Thoracic aorta (tissue), 2 donors: ENCODE data around the gene SGCA. TPM values are rescaled to one million over a fixed set of nuclear protein-coding genes. Genes with fewer than 3 reads are reported as not detected.

Experiments used
- ATAC-seq: fragments of 150-250 bp; one replicate; pipeline ENCODE4 v1.8.0; 2017; ENCODE audit warnings: low read depth; ENCODE audit not compliant: insufficient number of reproducible peaks, low FRiP score
- DNase-seq: peaks from one replicate; pipeline ENCODE4 v3.0.0-alpha.2; 2020; ENCODE audit warnings: low spot score
- H3K27ac ChIP-seq, 2 donors: fragments of 200-600 bp; sonication (generic); 1 replicate in 1 of 2; 2 replicates in 1 of 2; pipeline ENCODE4 v1.5.1; 2016; ENCODE audit warnings: mild to moderate bottlenecking in 2 of 2, moderate library complexity in 2 of 2
- H3K27me3 ChIP-seq: fragments of 200-600 bp; sonication (generic); replicated peaks from 2 replicates; pipeline ENCODE4 v1.6.0; 2016; ENCODE audit warnings: mild to moderate bottlenecking; ENCODE audit not compliant: insufficient read depth
- H3K36me3 ChIP-seq: fragments of 200-600 bp; sonication (generic); one replicate; pipeline ENCODE4 v1.5.1; 2016
- H3K4me1 ChIP-seq, 2 donors: fragments of 200-600 bp; sonication (generic); 1 replicate in 1 of 2; 2 replicates in 1 of 2; pipeline versions ENCODE4 v1.5.1 to v1.6.0; 2016; ENCODE audit warnings: low read depth in 2 of 2, mild to moderate bottlenecking in 1 of 2; ENCODE audit not compliant: control insufficient read depth in 1 of 2
- H3K4me3 ChIP-seq: fragments of 200-600 bp; sonication (generic); 2 replicates; pipeline ENCODE4 v1.5.1; 2016; ENCODE audit warnings: mild to moderate bottlenecking
- H3K9me3 ChIP-seq: fragments of 200-600 bp; sonication (generic); 2 replicates; pipeline ENCODE4 v1.5.1; 2016
- total RNA-seq, 2 donors: library from RNA; depleted of rRNA; stranded (reverse); fragments of >200 nt; gene quantifications; one replicate each; pipeline versions ENCODE4 v1.1.0 to v1.2.3, GENCODE V29; 2016
- TF ChIP-seq, protein P1 (sequence below): fragments of 200-600 bp; sonication (generic); IDR thresholded peaks from one replicate; pipeline ENCODE4 v1.5.1; 2019; ENCODE audit warnings: antibody characterized with exemption

SGCA gene
- total RNA-seq, 2 donors from 2014 or later = 95.5 to 158 TPM

DNA sequence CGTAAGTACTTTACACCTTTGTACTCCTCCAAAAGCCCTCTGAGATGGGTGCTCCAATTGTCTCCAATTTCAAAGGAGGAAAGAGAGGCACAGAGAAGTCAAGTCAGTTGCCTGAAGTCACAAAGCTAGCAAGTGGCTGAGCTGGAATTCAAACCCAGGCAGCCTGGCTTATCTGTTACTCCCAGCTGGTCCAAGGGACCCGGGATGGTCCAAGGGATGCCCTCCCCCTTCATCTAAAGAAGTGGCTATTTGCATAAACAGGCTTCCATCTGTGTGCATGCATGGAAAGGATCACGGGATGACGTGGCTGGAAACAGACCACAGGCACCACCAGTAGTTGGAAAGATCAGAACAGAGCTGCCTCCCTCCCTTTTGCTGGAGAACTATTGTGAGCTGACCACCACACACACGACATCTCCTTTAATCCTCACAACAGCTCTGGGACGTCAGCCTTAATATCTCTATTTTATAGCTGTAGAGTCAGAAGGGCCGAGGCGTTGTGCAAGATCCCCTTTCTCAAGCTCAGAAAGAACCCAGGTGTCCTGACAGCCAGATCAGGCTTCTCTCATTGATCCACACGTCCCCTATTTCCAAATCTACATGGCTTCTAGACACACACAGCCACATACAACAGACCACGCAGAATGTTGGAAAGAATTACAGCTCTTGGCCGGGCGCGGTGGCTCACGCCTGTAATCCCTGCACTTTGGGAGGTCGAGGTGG lies 46.5 kb downstream of the SGCA start:
- H3K27me3 ChIP-seq = no peaks in the 10 kb centered on the region
- H3K4me3 ChIP-seq = no peak overlapping the region
- no peaks in the 10 kb centered on the region for H3K9me3 ChIP-seq
- peak overlapping the region; percentile 56 to 98 for H3K27ac ChIP-seq
- no peak for ATAC-seq
- peaks cover 33 to 69% of the 10 kb centered on the region in 2 donors for H3K4me1 ChIP-seq
- no peaks in the 10 kb centered on the region for H3K36me3 ChIP-seq
- DNase-seq = no peak
- TF ChIP-seq, protein P1, sequence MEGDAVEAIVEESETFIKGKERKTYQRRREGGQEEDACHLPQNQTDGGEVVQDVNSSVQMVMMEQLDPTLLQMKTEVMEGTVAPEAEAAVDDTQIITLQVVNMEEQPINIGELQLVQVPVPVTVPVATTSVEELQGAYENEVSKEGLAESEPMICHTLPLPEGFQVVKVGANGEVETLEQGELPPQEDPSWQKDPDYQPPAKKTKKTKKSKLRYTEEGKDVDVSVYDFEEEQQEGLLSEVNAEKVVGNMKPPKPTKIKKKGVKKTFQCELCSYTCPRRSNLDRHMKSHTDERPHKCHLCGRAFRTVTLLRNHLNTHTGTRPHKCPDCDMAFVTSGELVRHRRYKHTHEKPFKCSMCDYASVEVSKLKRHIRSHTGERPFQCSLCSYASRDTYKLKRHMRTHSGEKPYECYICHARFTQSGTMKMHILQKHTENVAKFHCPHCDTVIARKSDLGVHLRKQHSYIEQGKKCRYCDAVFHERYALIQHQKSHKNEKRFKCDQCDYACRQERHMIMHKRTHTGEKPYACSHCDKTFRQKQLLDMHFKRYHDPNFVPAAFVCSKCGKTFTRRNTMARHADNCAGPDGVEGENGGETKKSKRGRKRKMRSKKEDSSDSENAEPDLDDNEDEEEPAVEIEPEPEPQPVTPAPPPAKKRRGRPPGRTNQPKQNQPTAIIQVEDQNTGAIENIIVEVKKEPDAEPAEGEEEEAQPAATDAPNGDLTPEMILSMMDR = no peak

DNA sequence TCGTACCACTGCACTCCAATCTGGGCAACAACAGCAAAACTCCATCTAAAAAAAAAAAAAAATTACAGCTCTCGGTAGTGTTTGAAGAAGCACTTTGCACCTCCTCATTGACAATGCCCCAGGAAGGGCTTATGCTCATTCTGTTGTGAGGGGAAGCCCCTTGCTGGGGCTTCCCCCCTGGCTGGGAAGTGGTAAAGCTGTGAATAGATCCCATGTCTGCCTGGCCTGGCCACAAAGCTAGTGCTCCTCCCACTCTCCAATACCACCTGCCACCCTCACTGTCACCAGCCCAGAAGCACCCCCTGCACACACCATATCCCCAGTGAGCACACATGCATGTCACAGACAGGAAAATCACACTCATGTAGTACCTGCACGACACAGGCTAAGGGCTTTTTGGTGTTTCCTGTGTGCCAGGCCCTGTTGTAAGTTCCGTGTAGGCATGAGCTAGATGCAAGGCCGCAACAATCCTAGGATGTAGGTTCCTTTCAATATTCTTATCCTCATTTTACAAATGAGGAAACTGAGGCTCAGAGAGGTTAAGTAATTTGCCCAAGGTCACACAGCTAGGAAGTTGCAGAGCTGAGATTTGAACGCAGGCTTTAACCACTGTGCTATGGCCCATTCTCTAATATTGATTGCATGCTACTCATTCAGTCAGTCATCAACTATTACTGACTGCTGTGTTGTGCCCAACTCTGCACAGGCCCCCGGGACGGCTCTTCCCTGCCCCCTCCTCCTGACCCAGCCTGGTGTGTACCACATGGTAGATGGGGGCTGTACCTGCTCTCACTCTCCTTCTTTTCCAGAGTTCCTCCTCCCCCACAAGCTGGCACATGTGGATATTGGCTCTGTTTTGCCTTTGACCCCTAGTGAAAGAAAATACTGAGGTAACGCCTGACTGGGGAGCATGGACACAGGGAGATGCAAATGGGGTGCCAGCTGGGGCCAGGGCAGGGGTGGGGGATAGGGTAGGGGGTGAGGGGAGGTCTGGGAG lies 47.5 kb downstream of the SGCA start:
- no peaks in the 10 kb centered on the region for H3K9me3 ChIP-seq
- H3K4me1 ChIP-seq = peaks cover 35 to 69% of the 10 kb centered on the region in 2 donors
- H3K36me3 ChIP-seq = no peaks in the 10 kb centered on the region
- no peak overlapping the region for H3K27ac ChIP-seq
- no peak for ATAC-seq
- no peaks in the 10 kb centered on the region for H3K27me3 ChIP-seq
- no peak for DNase-seq
- H3K4me3 ChIP-seq = no peak overlapping the region
- TF ChIP-seq, protein P1 = no peak

DNA sequence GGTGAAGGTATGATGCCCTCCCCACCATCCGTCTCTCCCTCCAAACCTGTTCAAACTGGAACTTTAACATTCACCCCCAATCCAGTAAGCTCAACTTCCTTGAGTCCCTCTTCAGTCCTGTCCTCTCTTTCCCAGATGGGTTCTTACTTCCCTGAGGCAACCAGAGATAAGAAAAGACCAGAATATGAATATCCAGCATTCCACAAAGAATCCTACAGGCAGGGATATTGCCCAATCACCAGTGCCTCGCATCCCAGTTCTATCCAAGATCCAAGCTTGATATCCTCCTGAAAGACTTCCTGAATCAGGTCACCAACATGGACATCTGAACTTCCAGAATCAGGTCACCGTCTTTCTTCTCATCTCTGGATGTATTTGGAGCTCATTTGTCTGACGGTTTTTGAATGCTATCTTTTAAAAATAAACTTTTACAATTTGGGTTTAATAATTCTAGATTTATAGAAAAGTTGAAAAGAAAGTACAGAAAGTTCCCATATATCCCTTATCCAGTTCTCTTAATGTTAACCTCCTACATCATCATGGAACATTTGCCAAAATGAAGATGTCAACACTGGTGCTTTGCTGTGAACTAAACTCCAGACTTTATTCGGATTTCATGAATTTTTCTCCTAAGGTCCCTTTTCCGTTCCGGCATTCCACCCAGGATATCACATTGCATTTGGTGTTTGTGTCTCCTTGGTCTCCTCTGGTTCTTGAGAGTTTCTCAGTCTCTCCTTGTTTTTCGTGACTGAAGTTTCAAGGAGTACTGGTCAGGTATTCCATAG lies 49.4 kb downstream of the SGCA start:
- Histone ChIP-seq H3K36me3 (no peaks in the 10 kb centered on the region), H3K9me3 (no peaks in the 10 kb centered on the region), H3K4me1 (peaks cover 30 to 69% of the 10 kb centered on the region in 2 donors), H3K27me3 (no peaks in the 10 kb centered on the region), H3K27ac (peak overlapping the region; percentile 50 to 59), H3K4me3 (no peak overlapping the region)
- ATAC-seq (no peak), DNase-seq (no peak)
- TF ChIP-seq, protein P1 = no peak

DNA sequence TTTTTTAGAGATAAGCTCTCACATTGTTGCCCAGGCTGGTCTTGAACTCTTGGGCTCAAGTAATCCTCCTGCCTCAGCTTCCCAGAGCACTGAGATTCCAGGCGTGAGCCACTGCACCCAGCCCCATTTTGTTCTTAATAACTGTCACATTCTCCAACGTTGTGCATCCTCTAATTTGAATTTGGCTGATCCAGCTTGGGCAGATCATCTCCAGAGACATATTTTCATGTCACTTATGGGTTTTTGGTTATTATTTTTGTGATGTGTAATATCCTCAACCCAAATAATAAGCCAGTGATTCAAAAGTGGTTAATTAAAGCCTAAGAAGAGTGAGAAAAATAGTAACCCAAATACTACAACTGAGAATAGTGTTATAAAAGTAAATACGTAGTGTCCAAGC lies 51.8 kb downstream of the SGCA start:
- Histone ChIP-seq H3K4me1 (peaks cover 24 to 67% of the 10 kb centered on the region in 2 donors), H3K27me3 (no peaks in the 10 kb centered on the region), H3K36me3 (no peaks in the 10 kb centered on the region), H3K27ac (peak overlapping the region; percentile 61 to 94), H3K9me3 (no peaks in the 10 kb centered on the region), H3K4me3 (no peak overlapping the region)
- DNase-seq (no peak), ATAC-seq (no peak)
- TF ChIP-seq, protein P1 = no peak
